ENCODE data around the gene FOXN3. TPM values are rescaled to one million over a fixed set of nuclear protein-coding genes. Genes with fewer than 3 reads are reported as not detected.
A peak's percentile ranks its signal among the peaks of the same experiment; 100 is the strongest.

Gene FOXN3
- polyA plus RNA-seq, 2 of the 4 experiments (the other 2 are of a cell fraction): 6.0 to 6.4 TPM

- Histone ChIP-seq H3K27ac (no peak overlapping the region), H3K4me3 (no peak overlapping the region), H3K4me2 (no peak overlapping the region), H3K9me3 (peaks cover 1% of the 10 kb centered on the region; the same call in 2 of the 3 replicates), H3K4me1 (no peaks in the 10 kb centered on the region)
- POLR2A ChIA-PET: no interaction called here
- TF ChIP-seq CEBPB (IDR thresholded peaks at IDR 0.05): no peak
- no peak for ATAC-seq
- CTCF ChIA-PET: interaction anchor here (0.9 kb wide), 1 partner anchor 8 kb away, joined by 3 read pairs; no protein-coding TSS in a partner anchor
- DNase-seq (ENCODE audit: low read depth in 1 of 2, low spot score in 1 of 2): no peak
- FAIRE-seq: no peak
- 0% methylated on average over 4 of the region's 4 CpGs for WGBS (ENCODE audit: missing lambda C conversion rate)
Observed at GRCh38 chr14:89125216-89125615, 291.8 kb downstream of the FOXN3 start.

DNA sequence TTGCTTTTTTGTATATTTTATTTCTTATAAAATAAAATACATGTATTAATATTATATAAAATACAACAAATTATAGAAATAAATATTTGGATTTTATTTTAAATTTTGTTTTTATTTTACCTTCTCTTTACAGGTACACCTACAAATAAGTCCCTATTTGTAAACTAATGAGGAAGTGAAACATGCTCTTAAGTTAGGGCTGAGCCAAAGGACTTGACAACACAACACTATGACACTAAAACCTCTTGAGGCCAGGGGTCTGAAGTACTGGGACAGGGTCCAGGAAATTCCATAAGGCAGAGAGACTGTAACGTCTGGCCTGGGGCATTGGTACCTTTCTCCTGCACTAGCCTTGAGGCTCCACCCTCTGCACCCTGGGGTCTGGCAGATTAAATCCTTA lies 293.2 kb downstream of the FOXN3 start:
- ATAC-seq: no peak
- Histone ChIP-seq H3K4me3 (no peak overlapping the region), H3K27ac (no peak overlapping the region), H3K4me1 (no peaks in the 10 kb centered on the region), H3K9me3 (peaks cover 13% of the 10 kb centered on the region), H3K4me2 (no peak overlapping the region)
- POLR2A ChIA-PET: no interaction called here
- CTCF ChIA-PET: no interaction called here
- 0% methylated on average over 1 of the region's 1 CpG for WGBS (ENCODE audit: missing lambda C conversion rate)
- TF ChIP-seq MYC (IDR thresholded peaks at IDR 0.05; ENCODE audit: borderline replicate concordance, low read length) (no peak), HEYL (CRISPR knock-in tag; IDR thresholded peaks at IDR 0.05) (no peak), KDM1A (IDR thresholded peaks at IDR 0.05; ENCODE audit: low read depth) (no peak), RNF2 (IDR thresholded peaks at IDR 0.05; ENCODE audit: borderline replicate concordance, low read depth) (no peak), MAX (IDR thresholded peaks at IDR 0.05) (no peak), POLR2A (IDR thresholded peaks at IDR 0.05; ENCODE audit: low read length) (no peak), HOXB13 (CRISPR knock-in tag; IDR thresholded peaks at IDR 0.05; ENCODE audit: low read depth) (no peak), TP53 (CRISPR knock-in tag; IDR thresholded peaks at IDR 0.05) (no peak), CHD2 (IDR thresholded peaks at IDR 0.05; ENCODE audit: low read length, partially characterized antibody) (no peak), NFE2L2 (conservative IDR thresholded peaks at IDR 0.05; ENCODE audit: low read length) (no peak), RFX5 (IDR thresholded peaks at IDR 0.05) (no peak), JUNB (IDR thresholded peaks at IDR 0.05) (no peak), CEBPB (IDR thresholded peaks at IDR 0.05) (no peak), RAD21 (conservative IDR thresholded peaks at IDR 0.05 in 1 of 2, IDR thresholded peaks at IDR 0.05 in 1 of 2) (no peak), FOXS1 (CRISPR knock-in tag; IDR thresholded peaks at IDR 0.05) (no peak), HOXA7 (CRISPR knock-in tag; IDR thresholded peaks at IDR 0.05) (no peak)
- DNase-seq (ENCODE audit: low read depth in 1 of 2, low spot score in 1 of 2): no peak
- FAIRE-seq: no peak

DNA sequence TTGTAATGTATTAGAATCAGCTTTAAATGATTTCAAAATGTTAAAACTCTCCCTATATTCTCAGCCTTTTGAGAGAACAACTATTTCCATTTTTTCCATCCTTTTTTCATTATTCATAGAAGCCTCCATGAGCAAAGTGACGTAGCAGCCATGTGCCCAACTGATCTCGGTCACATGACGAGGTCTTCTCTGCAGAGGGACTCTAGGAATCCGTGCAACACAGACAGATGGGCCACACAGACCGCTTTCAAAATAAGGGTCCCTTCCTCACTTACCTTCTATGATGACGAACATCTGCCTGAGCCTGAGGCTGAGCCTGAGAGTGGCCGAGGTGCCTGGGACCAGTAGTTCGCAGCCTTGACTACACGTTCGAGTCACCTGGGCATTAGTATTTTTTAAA lies 293.8 kb downstream of the FOXN3 start:
- no peaks in the 10 kb centered on the region for H3K4me1 ChIP-seq
- POLR2A ChIA-PET: no interaction called here
- DNase-seq (ENCODE audit: low read depth in 1 of 2, low spot score in 1 of 2) (no peak), ATAC-seq (no peak), FAIRE-seq (no peak)
- peaks cover 18% of the 10 kb centered on the region for H3K9me3 ChIP-seq
- WGBS (ENCODE audit: missing lambda C conversion rate): 20% methylated on average over 8 of the region's 10 CpGs
- CTCF ChIA-PET: no interaction called here
- H3K27ac ChIP-seq: no peak overlapping the region
- TF ChIP-seq, protein P1, sequence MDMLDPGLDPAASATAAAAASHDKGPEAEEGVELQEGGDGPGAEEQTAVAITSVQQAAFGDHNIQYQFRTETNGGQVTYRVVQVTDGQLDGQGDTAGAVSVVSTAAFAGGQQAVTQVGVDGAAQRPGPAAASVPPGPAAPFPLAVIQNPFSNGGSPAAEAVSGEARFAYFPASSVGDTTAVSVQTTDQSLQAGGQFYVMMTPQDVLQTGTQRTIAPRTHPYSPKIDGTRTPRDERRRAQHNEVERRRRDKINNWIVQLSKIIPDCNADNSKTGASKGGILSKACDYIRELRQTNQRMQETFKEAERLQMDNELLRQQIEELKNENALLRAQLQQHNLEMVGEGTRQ (IDR thresholded peaks at IDR 0.05): 0 out of 2 replicates have a peak, but pooled peaks have one; percentile 19
- TF ChIP-seq POLR2AphosphoS2 (conservative IDR thresholded peaks at IDR 0.05; ENCODE audit: low read length): no peak
- H3K4me3 ChIP-seq: no peak overlapping the region
- no peak overlapping the region for H3K4me2 ChIP-seq

- Histone ChIP-seq H3K9me3 (peaks cover 18% of the 10 kb centered on the region), H3K4me1 (no peaks in the 10 kb centered on the region), H3K4me2 (no peak overlapping the region), H3K27ac (no peak overlapping the region), H3K4me3 (no peak overlapping the region)
- 17% methylated on average over 4 of the region's 4 CpGs for WGBS (ENCODE audit: missing lambda C conversion rate)
- TF ChIP-seq RARB (CRISPR knock-in tag; IDR thresholded peaks at IDR 0.05): no peak
- TF ChIP-seq POLR2A (IDR thresholded peaks at IDR 0.05; ENCODE audit: low read length): no peak
- no peak for TF ChIP-seq JUNB (IDR thresholded peaks at IDR 0.05)
- TF ChIP-seq RAD21 (conservative IDR thresholded peaks at IDR 0.05 in 1 of 2, IDR thresholded peaks at IDR 0.05 in 1 of 2): no peak
- no peak for TF ChIP-seq MYC (IDR thresholded peaks at IDR 0.05; ENCODE audit: borderline replicate concordance, low read length)
- no peak for TF ChIP-seq KDM1A (IDR thresholded peaks at IDR 0.05; ENCODE audit: low read depth)
- no peak for TF ChIP-seq HOXB13 (CRISPR knock-in tag; IDR thresholded peaks at IDR 0.05; ENCODE audit: low read depth)
- no peak for TF ChIP-seq CHD2 (IDR thresholded peaks at IDR 0.05; ENCODE audit: low read length, partially characterized antibody)
- TF ChIP-seq PHF8 (IDR thresholded peaks at IDR 0.05; ENCODE audit: borderline replicate concordance, low read depth): no peak
- no peak for TF ChIP-seq FOSB (CRISPR knock-in tag; IDR thresholded peaks at IDR 0.05)
- TF ChIP-seq, protein P2, sequence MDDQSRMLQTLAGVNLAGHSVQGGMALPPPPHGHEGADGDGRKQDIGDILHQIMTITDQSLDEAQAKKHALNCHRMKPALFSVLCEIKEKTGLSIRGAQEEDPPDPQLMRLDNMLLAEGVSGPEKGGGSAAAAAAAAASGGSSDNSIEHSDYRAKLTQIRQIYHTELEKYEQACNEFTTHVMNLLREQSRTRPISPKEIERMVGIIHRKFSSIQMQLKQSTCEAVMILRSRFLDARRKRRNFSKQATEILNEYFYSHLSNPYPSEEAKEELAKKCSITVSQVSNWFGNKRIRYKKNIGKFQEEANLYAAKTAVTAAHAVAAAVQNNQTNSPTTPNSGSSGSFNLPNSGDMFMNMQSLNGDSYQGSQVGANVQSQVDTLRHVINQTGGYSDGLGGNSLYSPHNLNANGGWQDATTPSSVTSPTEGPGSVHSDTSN (IDR thresholded peaks at IDR 0.05): no peak
- ChIA-PET CTCF (interaction anchor here (1.0 kb wide), 1 partner anchor 28 kb away, joined by 3 read pairs; no protein-coding TSS in a partner anchor), POLR2A (no interaction called here)
- DNase-seq (ENCODE audit: low read depth in 1 of 2, low spot score in 1 of 2): no peak
- no peak for FAIRE-seq
- ATAC-seq: no peak
Observed at GRCh38 chr14:89121968-89122620, 294.9 kb downstream of the FOXN3 start.
